Stomach (tissue), 4 donors: Measurements from ENCODE around the gene BCOR.

Source experiments
- EP300 ChIP-seq: sonication (generic); formaldehyde crosslinking; IDR thresholded peaks from one replicate; pipeline ENCODE4 v1.6.1; 2017; ENCODE audit warnings: antibody characterized with exemption
- POLR2A ChIP-seq, 4 donors: fragments of 450-650 bp; IDR thresholded peaks; one replicate each; pipeline ENCODE4 v1.6.1; 2016; ENCODE audit warnings: antibody characterized with exemption in 4 of 4, control low read depth in 2 of 4, mild to moderate bottlenecking in 1 of 4, moderate library complexity in 1 of 4
- TF ChIP-seq, protein P1 (sequence below), 7 experiments: fragments of 450-650 bp in 4 of 7; fragments of 200-600 bp in 3 of 7; sonication (generic) in 3 of 7; IDR thresholded peaks; one replicate each; pipeline ENCODE4 v1.5.1; 2016 to 2019; ENCODE audit warnings: antibody characterized with exemption in 7 of 7, control low read depth in 2 of 7, mild to moderate bottlenecking in 1 of 7

GRCh38 chrX:40111868-40112267, 14.1 kb upstream of the BCOR start:
- TF ChIP-seq, protein P1, sequence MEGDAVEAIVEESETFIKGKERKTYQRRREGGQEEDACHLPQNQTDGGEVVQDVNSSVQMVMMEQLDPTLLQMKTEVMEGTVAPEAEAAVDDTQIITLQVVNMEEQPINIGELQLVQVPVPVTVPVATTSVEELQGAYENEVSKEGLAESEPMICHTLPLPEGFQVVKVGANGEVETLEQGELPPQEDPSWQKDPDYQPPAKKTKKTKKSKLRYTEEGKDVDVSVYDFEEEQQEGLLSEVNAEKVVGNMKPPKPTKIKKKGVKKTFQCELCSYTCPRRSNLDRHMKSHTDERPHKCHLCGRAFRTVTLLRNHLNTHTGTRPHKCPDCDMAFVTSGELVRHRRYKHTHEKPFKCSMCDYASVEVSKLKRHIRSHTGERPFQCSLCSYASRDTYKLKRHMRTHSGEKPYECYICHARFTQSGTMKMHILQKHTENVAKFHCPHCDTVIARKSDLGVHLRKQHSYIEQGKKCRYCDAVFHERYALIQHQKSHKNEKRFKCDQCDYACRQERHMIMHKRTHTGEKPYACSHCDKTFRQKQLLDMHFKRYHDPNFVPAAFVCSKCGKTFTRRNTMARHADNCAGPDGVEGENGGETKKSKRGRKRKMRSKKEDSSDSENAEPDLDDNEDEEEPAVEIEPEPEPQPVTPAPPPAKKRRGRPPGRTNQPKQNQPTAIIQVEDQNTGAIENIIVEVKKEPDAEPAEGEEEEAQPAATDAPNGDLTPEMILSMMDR (IDR thresholded peaks at IDR 0.05), result no peak
- no peak for TF ChIP-seq EP300
- TF ChIP-seq POLR2A (IDR thresholded peaks at IDR 0.05), result no peak
